Suprapubic skin (tissue), 3 donors: Measurements from ENCODE around the gene MORC4.

Source experiments
- CTCF ChIP-seq, 2 donors: fragments of 200-600 bp in 1 of 2; fragments of 450-650 bp in 1 of 2; sonication (generic) in 1 of 2; IDR thresholded peaks; one replicate each; pipeline ENCODE4 v1.5.1; 2016 to 2019; ENCODE audit warnings: antibody characterized with exemption in 2 of 2, mild to moderate bottlenecking in 1 of 2, moderate library complexity in 1 of 2
- EP300 ChIP-seq: sonication (generic); formaldehyde crosslinking; IDR thresholded peaks from one replicate; pipeline ENCODE4 v1.6.1; 2017; ENCODE audit warnings: antibody characterized with exemption

GRCh38 chrX:106891762-106892460, 108.1 kb downstream of the MORC4 start:
- TF ChIP-seq EP300 (no peak), CTCF (IDR thresholded peaks at IDR 0.05) (no peak)
